Left ventricle myocardium inferior (tissue), 1 donor: Measurements from ENCODE around the gene CFAP69. TPM values are rescaled to one million over a fixed set of nuclear protein-coding genes. Genes with fewer than 3 reads are reported as not detected.
A peak's percentile ranks its signal among the peaks of the same experiment; 100 is the strongest.

Experiments
- DNase-seq: peaks from one replicate; pipeline ENCODE4 v3.0.0-alpha.2; 2020
- H3K27ac ChIP-seq: fragments of 200-600 bp; replicated peaks from 2 replicates; pipeline ENCODE4 v1.8.0; 2021
- H3K27me3 ChIP-seq: fragments of 200-600 bp; 2 replicates; pipeline ENCODE4 v1.8.0; 2021; ENCODE audit warnings: low read depth
- H3K36me3 ChIP-seq: fragments of 200-600 bp; 2 replicates; pipeline ENCODE4 v1.8.0; 2021
- H3K4me1 ChIP-seq: fragments of 200-600 bp; 2 replicates; pipeline ENCODE4 v1.8.0; 2021
- H3K4me3 ChIP-seq: fragments of 200-600 bp; 2 replicates; pipeline ENCODE4 v1.8.0; 2021; ENCODE audit warnings: mild to moderate bottlenecking, moderate library complexity
- H3K9me3 ChIP-seq: fragments of 200-600 bp; replicated peaks from 2 replicates; pipeline ENCODE4 v1.8.0; 2021
- intact Hi-C: fragments of 100-400 bp; cut with micrococcal nuclease; formaldehyde crosslinking; loops from one replicate; pipeline ENCODE4 v1.11.0; 2022
- total RNA-seq: library from RNA; stranded (reverse); fragmentation: NEBNext Ultra II Directional; extraction: Animal tissue kit (Norgen Biotek cat#: 25700); gene quantifications from one replicate; pipeline ENCODE4 v1.2.1, GENCODE V29; 2021
- TF ChIP-seq, protein P1 (sequence below): fragments of 200-600 bp; IDR thresholded peaks from 2 replicates; pipeline ENCODE4 v1.8.0; 2021; ENCODE audit warnings: antibody characterized with exemption, mild to moderate bottlenecking, borderline replicate concordance
- donor health status: DM: no; HTN: yes; CAD: no; lungs with severe emphysema.

The CFAP69 gene
- total RNA-seq, 1 donor from 2014 or later = 3.8 TPM

DNA sequence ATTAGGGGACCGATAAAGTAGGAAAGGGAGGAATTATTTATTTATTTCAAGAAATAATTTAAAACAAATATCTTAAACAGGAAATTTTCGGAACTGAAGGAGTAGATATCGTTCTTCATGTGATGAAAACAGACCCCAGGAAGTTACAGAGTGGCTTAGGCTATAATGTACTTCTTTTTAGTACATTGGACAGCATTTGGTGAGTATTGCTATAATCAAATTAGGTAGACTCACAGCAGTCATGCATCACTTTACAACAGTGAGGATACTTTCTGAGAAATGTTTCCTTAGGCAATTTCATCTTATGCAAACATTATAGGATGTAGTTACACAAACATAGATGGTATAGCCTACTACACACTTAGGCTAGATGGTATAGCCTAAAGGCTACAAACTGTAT is 43.2 kb downstream of the CFAP69 start:
- no peaks in the 10 kb centered on the region for H3K27me3 ChIP-seq
- no peak overlapping the region for H3K27ac ChIP-seq
- no peaks in the 10 kb centered on the region for H3K4me1 ChIP-seq
- H3K4me3 ChIP-seq = no peak overlapping the region
- H3K9me3 ChIP-seq = no peaks in the 10 kb centered on the region
- H3K36me3 ChIP-seq = peaks cover 13% of the 10 kb centered on the region
- intact Hi-C loops = no loop called here
- DNase-seq = no peak
- TF ChIP-seq, protein P1, sequence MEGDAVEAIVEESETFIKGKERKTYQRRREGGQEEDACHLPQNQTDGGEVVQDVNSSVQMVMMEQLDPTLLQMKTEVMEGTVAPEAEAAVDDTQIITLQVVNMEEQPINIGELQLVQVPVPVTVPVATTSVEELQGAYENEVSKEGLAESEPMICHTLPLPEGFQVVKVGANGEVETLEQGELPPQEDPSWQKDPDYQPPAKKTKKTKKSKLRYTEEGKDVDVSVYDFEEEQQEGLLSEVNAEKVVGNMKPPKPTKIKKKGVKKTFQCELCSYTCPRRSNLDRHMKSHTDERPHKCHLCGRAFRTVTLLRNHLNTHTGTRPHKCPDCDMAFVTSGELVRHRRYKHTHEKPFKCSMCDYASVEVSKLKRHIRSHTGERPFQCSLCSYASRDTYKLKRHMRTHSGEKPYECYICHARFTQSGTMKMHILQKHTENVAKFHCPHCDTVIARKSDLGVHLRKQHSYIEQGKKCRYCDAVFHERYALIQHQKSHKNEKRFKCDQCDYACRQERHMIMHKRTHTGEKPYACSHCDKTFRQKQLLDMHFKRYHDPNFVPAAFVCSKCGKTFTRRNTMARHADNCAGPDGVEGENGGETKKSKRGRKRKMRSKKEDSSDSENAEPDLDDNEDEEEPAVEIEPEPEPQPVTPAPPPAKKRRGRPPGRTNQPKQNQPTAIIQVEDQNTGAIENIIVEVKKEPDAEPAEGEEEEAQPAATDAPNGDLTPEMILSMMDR = no peak

DNA sequence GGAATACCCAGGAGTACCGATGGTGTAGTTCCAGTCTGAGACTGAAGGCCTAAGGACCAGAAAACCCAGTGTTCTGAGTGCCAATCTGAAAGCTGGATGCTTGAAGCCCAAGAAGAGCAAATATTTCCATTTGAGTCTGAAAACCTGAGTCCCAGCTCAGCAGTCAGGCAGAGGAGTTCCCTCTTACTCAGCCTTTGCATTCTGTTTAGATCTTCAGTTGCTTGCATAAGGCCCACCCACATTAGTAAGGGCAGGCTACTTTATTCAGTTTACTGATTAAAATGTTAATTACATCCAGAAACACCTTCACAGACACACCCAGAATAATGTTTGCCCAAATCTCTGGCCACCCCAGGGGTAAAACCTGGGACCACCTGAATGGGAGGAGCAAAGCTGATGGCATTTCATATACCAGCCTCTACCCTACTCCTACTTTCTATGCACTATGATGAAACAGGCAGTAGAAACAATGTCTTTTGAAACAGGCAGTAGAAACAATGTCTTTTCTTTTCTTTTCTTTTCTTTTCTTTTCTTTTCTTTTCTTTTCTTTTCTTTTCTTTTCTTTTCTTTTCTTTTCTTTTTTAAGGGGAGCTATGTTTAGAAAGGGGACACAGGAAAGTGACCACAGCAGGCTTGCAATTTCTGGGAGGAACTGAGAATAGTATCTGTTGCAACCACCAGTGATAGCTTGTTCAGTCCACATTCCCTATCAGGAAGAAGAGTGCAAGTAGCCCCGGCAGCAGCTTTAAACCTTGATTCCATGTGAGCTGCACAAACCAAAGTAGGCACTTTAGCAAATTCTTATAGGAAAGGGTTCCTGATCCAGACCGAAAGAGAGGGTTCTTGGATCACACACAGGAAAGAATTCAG is 45.5 kb downstream of the CFAP69 start:
- H3K4me1 ChIP-seq = peaks cover 9% of the 10 kb centered on the region
- H3K36me3 ChIP-seq = peaks cover 13% of the 10 kb centered on the region
- intact Hi-C loops = no loop called here

DNA sequence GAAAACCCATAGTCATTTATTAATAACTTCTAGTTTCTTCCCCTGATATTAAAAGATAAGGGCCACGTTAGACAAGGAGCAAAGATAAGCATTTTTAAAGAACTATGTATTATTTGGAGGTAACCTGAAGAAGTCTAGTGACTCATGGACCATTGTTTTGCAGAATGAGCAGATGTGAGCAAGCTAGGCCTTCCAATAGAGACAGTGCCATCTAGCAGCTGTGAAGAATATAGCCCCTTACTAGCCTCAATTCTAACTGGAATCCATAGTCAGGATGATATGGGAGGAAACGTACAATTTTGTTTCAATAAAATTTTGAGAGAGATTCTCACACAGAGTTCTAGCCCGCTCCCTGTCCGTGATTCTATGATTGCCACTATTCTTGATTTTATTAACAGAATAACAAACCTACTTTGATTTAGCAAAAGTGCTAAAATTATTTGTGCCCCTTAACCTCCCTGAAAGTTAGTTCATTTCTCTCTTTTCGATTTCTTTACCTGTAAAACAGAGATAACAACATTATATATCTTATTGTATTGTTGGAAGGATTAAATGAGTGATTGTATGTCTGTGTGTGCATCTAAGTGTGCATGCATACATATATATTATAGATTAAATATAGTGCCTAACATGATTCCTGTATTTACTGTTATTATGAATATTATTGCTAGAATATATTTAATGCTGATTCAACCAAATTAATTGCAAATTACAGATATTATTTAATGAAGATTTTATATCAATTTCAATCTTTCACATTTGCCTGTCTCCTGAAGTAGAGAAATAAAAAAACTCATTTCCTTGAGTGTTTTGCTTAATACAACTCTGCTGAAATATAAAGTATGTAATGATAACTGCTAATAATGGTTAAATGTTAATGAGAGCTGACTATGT is 53.4 kb downstream of the CFAP69 start:
- no peaks in the 10 kb centered on the region for H3K9me3 ChIP-seq
- intact Hi-C loops = no loop called here
- H3K4me3 ChIP-seq = no peak overlapping the region
- H3K27me3 ChIP-seq = no peaks in the 10 kb centered on the region
- no peak overlapping the region for H3K27ac ChIP-seq
- no peaks in the 10 kb centered on the region for H3K36me3 ChIP-seq
- TF ChIP-seq, protein P1 = peak; percentile 57
- peaks cover 7% of the 10 kb centered on the region for H3K4me1 ChIP-seq
- DNase-seq = no peak

More for the DNA sequence above, 45.5 kb downstream of the CFAP69 start:
- TF ChIP-seq, protein P1 = no peak
- H3K27ac ChIP-seq = no peak overlapping the region
- no peaks in the 10 kb centered on the region for H3K27me3 ChIP-seq
- H3K9me3 ChIP-seq = no peaks in the 10 kb centered on the region
- DNase-seq = no peak
- no peak overlapping the region for H3K4me3 ChIP-seq

DNA sequence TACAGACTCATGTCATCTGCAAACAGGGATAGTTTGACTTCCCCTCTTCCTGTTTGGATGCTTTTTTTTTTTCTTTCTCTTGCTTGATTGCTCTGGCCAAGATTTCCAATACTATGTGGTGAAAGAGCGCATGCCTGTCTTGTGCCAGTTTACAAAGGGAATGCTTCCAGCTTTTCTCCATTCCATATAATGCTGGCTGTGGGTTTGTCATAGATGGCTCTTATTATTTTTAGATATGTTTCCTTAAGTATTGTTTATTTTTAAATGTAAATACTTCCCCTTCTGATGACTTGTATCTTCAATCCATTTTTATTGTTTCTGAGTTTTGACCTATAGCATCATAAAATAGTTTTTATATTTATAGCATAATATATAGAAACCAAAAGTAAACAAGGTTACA is 58.3 kb downstream of the CFAP69 start:
- Histone ChIP-seq H3K27me3 (no peaks in the 10 kb centered on the region), H3K36me3 (no peaks in the 10 kb centered on the region), H3K9me3 (no peaks in the 10 kb centered on the region), H3K4me1 (no peaks in the 10 kb centered on the region), H3K27ac (no peak overlapping the region), H3K4me3 (no peak overlapping the region)
- intact Hi-C loops = no loop called here
- TF ChIP-seq, protein P1 = no peak
- DNase-seq = no peak

DNA sequence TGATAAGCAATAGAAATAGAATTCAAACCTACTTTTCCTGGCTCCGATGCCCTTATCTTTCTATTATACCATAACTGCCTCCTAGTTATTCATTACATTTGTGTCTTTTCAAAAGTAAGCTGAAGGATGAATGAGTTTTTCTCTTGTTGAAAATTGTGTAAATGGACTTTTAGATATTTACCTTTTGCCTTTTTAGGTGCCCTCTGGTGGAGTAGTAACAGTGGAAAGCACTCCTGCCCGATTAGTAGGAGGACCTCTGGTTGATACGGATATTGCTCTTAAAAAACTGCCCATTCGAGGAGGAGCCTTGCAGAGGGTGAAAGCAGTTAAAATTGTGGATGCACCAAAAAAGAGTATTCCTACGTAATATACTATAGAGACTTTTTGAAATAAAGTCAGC is 64.9 kb downstream of the CFAP69 start:
- TF ChIP-seq, protein P1 = no peak
- H3K27ac ChIP-seq = no peak overlapping the region
- no peak overlapping the region for H3K4me3 ChIP-seq
- no peaks in the 10 kb centered on the region for H3K27me3 ChIP-seq
- intact Hi-C loops = no loop called here
- DNase-seq = no peak
- H3K9me3 ChIP-seq = no peaks in the 10 kb centered on the region
- H3K36me3 ChIP-seq = no peaks in the 10 kb centered on the region
- no peaks in the 10 kb centered on the region for H3K4me1 ChIP-seq
